B cell (primary cell): Measurements from ENCODE around the gene E2F3. TPM values are rescaled to one million over a fixed set of nuclear protein-coding genes. Genes with fewer than 3 reads are reported as not detected.
A peak's percentile ranks its signal among the peaks of the same experiment; 100 is the strongest.

Experiments
- ATAC-seq: fragments of 200-7000 bp; cut with Tn5 transposase; one replicate; pipeline ENCODE4 v1.10.0; 2021; ENCODE audit warnings: low read depth, mild to moderate bottlenecking, moderate number of reproducible peaks, moderate library complexity
- CTCF ChIA-PET: fragments of 350-600 bp; sonication (Branson Sonifier 250); formaldehyde crosslinking; loops from one replicate; lab custom pipeline; 2021; ENCODE audit warnings: antibody characterized with exemption, inconsistent platforms; lab: Charles Lee
- POLR2A ChIA-PET: fragments of 350-600 bp; sonication (Branson Sonifier 250); formaldehyde crosslinking; loops from one replicate; lab custom pipeline; 2021; ENCODE audit warnings: antibody characterized with exemption; lab: Charles Lee
- DNase-seq: peaks from one replicate; pipeline ENCODE4 v3.0.0; 2013
- H2AFZ ChIP-seq: 2 replicates; pipeline ENCODE4 v1.6.1; 2012; ENCODE audit warnings: mild to moderate bottlenecking, low read depth, low read length; ENCODE audit not compliant: insufficient read depth, poor library complexity, severe bottlenecking
- H3K27ac ChIP-seq, 2 donors: 1 replicate in 1 of 2; 2 replicates in 1 of 2; pipeline ENCODE4 v1.5.1; 2012 to 2013; ENCODE audit warnings: low read length in 2 of 2, mild to moderate bottlenecking in 2 of 2, moderate library complexity in 1 of 2
- H3K27me3 ChIP-seq, 4 experiments: fragments of 200-600 bp in 1 of 4; sonication (generic) in 1 of 4; replicated peaks in 1 of 4; 1 replicate in 2 of 4; 2 replicates in 2 of 4; pipeline versions ENCODE4 v1.6.1 to v1.7.0; 2013 to 2016; ENCODE audit warnings: low read length in 3 of 4, mild to moderate bottlenecking in 2 of 4, mixed read lengths in 1 of 4, moderate library complexity in 1 of 4; ENCODE audit not compliant: insufficient read depth in 4 of 4, control insufficient read depth in 3 of 4; ENCODE audit errors: control extremely low read depth in 1 of 4
- H3K36me3 ChIP-seq, 2 experiments: replicated peaks in 1 of 2; 1 replicate in 1 of 2; 2 replicates in 1 of 2; pipeline versions ENCODE4 v1.6.1 to v1.7.1; 2013; ENCODE audit warnings: low read length in 1 of 2; ENCODE audit not compliant: insufficient read depth in 2 of 2, control insufficient read depth in 1 of 2; ENCODE audit errors: control extremely low read depth in 1 of 2, extremely low read depth in 1 of 2
- H3K4me1 ChIP-seq, 2 donors: fragments of 200-600 bp in 1 of 2; sonication (generic) in 1 of 2; 1 replicate in 1 of 2; 2 replicates in 1 of 2; pipeline versions ENCODE4 v1.5.1 to v1.6.1; 2013 to 2017; ENCODE audit warnings: low read length in 2 of 2; ENCODE audit not compliant: control insufficient read depth in 2 of 2, insufficient read depth in 2 of 2
- H3K4me2 ChIP-seq: replicated peaks from 2 replicates; pipeline ENCODE3; 2012; ENCODE audit warnings: mild to moderate bottlenecking, low read depth, low read length; ENCODE audit not compliant: poor library complexity, severe bottlenecking
- H3K4me3 ChIP-seq, 5 experiments: fragments of 200-600 bp in 1 of 5; sonication (generic) in 1 of 5; 1 replicate in 3 of 5; 2 replicates in 2 of 5; pipeline versions ENCODE4 v1.5.1 to v1.7.0; 2011 to 2016; ENCODE audit warnings: low read length in 4 of 5, mild to moderate bottlenecking in 4 of 5, low read depth in 2 of 5, control low read depth in 1 of 5, moderate library complexity in 1 of 5; ENCODE audit not compliant: insufficient read depth in 1 of 5; ENCODE audit errors: control extremely low read depth in 1 of 5, extremely low read depth in 1 of 5
- H3K79me2 ChIP-seq: fragments of 200-600 bp; sonication (generic); one replicate; pipeline ENCODE4 v1.6.0; 2016; ENCODE audit warnings: low read length; ENCODE audit not compliant: control insufficient read depth, insufficient read depth
- H3K9ac ChIP-seq: fragments of 200-600 bp; sonication (generic); 2 replicates; pipeline ENCODE4 v1.6.1; 2017; ENCODE audit warnings: mild to moderate bottlenecking, low read length, moderate library complexity
- H3K9me3 ChIP-seq, 3 donors: one replicate each; pipeline versions ENCODE4 v1.6.1 to v1.7.1; 2013; ENCODE audit warnings: low read length in 2 of 3; ENCODE audit not compliant: control insufficient read depth in 2 of 3, insufficient read depth in 1 of 3; ENCODE audit errors: control extremely low read depth in 1 of 3
- H4K20me1 ChIP-seq: 2 replicates; pipeline ENCODE4 v1.6.0; 2012; ENCODE audit warnings: mild to moderate bottlenecking, low read length; ENCODE audit not compliant: insufficient read depth, control insufficient read depth, poor library complexity, severe bottlenecking
- H3K27ac Mint-ChIP-seq: one replicate; pipeline ENCODE4 v1.8.0; 2021; ENCODE audit warnings: mixed read lengths
- H3K27me3 Mint-ChIP-seq: one replicate; pipeline ENCODE4 v1.8.0; 2021; ENCODE audit warnings: mixed read lengths
- H3K4me1 Mint-ChIP-seq: one replicate; pipeline ENCODE4 v1.8.0; 2021; ENCODE audit warnings: mixed read lengths
- H3K4me3 Mint-ChIP-seq: one replicate; pipeline ENCODE4 v1.8.0; 2021; ENCODE audit warnings: mixed read lengths
- H3K9me3 Mint-ChIP-seq: one replicate; pipeline ENCODE4 v1.8.0; 2022; ENCODE audit warnings: mixed read lengths; ENCODE audit not compliant: insufficient read depth
- CTCF ChIP-seq: fragments of 200-600 bp; IDR thresholded peaks from one replicate; pipeline ENCODE4 v1.8.0; 2022; ENCODE audit warnings: antibody characterized with exemption, mild to moderate bottlenecking
- EZH2 ChIP-seq: IDR thresholded peaks from 2 replicates; pipeline ENCODE4 v1.6.1; 2012; ENCODE audit warnings: borderline replicate concordance, low read depth, mild to moderate bottlenecking, moderate library complexity, low read length; ENCODE audit not compliant: insufficient read depth, poor library complexity, severe bottlenecking
- WGBS: methylation state at CpG from one replicate; pipeline ENCODE4 v1.1.5; 2013; ENCODE audit warnings: missing lambda C conversion rate; ENCODE audit not compliant: insufficient coverage; 5-methylcytosine and 5-hydroxymethylcytosine counted together
- intact Hi-C: fragments of 100-400 bp; cut with micrococcal nuclease; formaldehyde crosslinking; loops from one replicate; pipeline ENCODE4 v1.10.0; 2022
- polyA plus RNA-seq: library from polyadenylated mRNA; depleted of rRNA; stranded (reverse); fragments of >200 nt; gene quantifications from 2 replicates; pipeline ENCODE4 v1.2.3, GENCODE V29; 2012
- total RNA-seq, 2 donors: library from RNA; stranded (reverse); fragments of 120-200 nt in 1 of 2; gene quantifications; 1 replicate in 1 of 2; 2 replicates in 1 of 2; pipeline versions ENCODE4 v1.2.3 to v1.2.4, GENCODE V29; 2013 to 2022

The E2F3 gene
- total and polyA plus RNA-seq, 2 donors (not counting 1 experiment from before 2014, with no cell fraction given) = 2.2 to 8.3 TPM

DNA sequence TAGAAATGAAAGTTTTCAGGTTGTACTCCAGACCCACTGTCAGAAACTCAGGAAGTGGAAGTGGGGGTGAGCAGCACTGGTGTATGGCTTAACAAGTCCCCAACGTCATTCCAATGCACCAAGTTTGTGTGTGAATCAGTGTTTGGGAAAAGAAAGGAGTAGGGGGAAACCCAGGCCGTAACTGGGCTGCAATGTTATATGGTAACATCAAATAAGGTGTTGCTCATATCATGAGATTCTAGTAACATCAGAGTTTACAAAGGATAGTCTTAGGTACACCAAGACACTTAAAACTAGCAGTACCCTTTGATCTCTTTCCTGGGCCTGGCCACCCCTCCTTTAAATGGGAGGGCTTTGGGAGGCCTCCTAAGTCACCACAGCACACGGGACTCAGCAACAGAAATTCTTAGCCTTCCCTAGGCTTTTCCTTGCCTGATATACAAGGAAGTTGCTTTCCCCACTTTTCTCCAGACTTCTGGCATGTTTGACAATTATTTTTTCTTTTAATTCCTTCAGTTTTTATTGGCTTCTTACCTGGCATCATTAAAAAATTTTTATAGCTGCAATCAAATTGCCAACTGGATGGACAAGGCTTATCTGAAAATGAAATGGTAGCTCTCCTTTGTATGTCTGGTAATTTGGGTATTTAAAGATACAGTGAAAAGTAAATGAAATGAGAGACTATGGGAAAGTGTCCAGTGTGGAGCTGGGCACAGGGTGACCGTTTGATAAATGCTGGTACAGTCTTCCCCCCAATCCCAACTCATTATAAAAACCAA is 15.1 kb downstream of the E2F3 start:
- TF ChIP-seq CTCF = no peak
- TF ChIP-seq EZH2 = no peak
- Histone ChIP-seq H2AFZ (no peak overlapping the region), H3K36me3 (peaks cover 0 to 12% of the 10 kb centered on the region in 2 experiments), H3K9me3 (no peaks in the 10 kb centered on the region), H3K79me2 (peaks cover 82% of the 10 kb centered on the region), H3K9ac (no peak overlapping the region), H4K20me1 (peaks cover 20% of the 10 kb centered on the region), H3K27me3 (no peaks in the 10 kb centered on the region), H3K4me3 (no peak overlapping the region), H3K4me2 (no peak overlapping the region), H3K27ac (no peak overlapping the region), H3K4me1 (peaks cover 16 to 23% of the 10 kb centered on the region in 2 donors)
- no peaks in the 10 kb centered on the region for H3K27me3 Mint-ChIP-seq
- ChIA-PET POLR2A (no interaction called here), CTCF (interaction anchor here (0.7 to 1.1 kb wide), 2 partner anchors 112 to 123 kb away, joined by 3 to 4 read pairs; no protein-coding TSS in a partner anchor)
- no peak overlapping the region for H3K4me3 Mint-ChIP-seq
- no peak for ATAC-seq
- H3K4me1 Mint-ChIP-seq = peaks cover 36% of the 10 kb centered on the region
- whole genome bisulfite sequencing = 80% methylated on average over 2 of the region's 4 CpGs
- H3K9me3 Mint-ChIP-seq = no peaks in the 10 kb centered on the region
- no peak overlapping the region for H3K27ac Mint-ChIP-seq
- intact Hi-C loops = no loop called here
- DNase-seq = no peak

DNA sequence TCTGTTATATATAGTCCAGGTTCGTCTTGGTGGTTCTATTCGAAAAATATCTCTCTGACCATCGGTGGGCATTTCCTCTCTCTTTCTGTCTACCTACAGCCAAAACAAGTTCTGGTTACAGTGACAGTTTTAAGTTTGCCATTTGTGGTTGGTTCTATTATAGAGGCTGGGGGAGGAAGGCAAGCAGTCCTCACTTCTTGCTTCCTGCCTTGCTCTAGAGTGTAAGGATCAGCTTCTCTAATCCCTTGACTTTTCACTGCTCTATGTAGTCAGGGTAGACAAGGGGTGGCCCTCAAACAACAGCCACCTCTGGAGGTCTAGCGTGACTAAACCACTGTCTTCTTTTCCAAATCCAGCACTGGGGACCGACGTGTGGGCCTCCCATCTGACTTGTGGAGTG is 16.1 kb downstream of the E2F3 start:
- Mint-ChIP-seq H3K9me3 (no peaks in the 10 kb centered on the region), H3K4me1 (peaks cover 35% of the 10 kb centered on the region), H3K4me3 (peak overlapping the region; percentile 24), H3K27me3 (no peaks in the 10 kb centered on the region), H3K27ac (no peak overlapping the region)
- H3K79me2 ChIP-seq = peaks cover 82% of the 10 kb centered on the region
- H3K9ac ChIP-seq = peak overlapping the region; percentile 19
- H2AFZ ChIP-seq = peak overlapping the region; percentile 39
- ChIA-PET CTCF (interaction anchor here (1.1 kb wide), 1 partner anchor 111 kb away, joined by 4 read pairs; no protein-coding TSS in a partner anchor), POLR2A (no interaction called here)
- peaks cover 16 to 23% of the 10 kb centered on the region in 2 donors for H3K4me1 ChIP-seq
- ATAC-seq (no peak), DNase-seq (no peak)
- H3K36me3 ChIP-seq = peaks cover 0 to 12% of the 10 kb centered on the region in 2 experiments
- peak overlapping the region; percentile 40 for H3K4me2 ChIP-seq
- H3K9me3 ChIP-seq = no peaks in the 10 kb centered on the region
- H3K27me3 ChIP-seq = no peaks in the 10 kb centered on the region
- H4K20me1 ChIP-seq = peaks cover 13% of the 10 kb centered on the region
- intact Hi-C loops = no loop called here
- peak overlapping the region in 1 of 2 donors; percentile 25 for H3K27ac ChIP-seq
- WGBS = 80% methylated on average over 1 of the region's 6 CpGs
- no peak for TF ChIP-seq EZH2
- no peak for TF ChIP-seq CTCF
- no peak overlapping the region for H3K4me3 ChIP-seq
